ENCODE results near the gene CES1.

The CES1 gene

GRCh38 chr16:55822280-55822810 lies 10.6 kb downstream of the CES1 start:
- H3F3A ChIP-seq (ENCODE audit: insufficient read depth, low read length), result no peaks in the 10 kb centered on the region
- no peaks in the 10 kb centered on the region for H3K9me2 ChIP-seq (ENCODE audit: low read depth, low read length)
- no peak overlapping the region for H3K4me3 ChIP-seq (ENCODE audit: low read depth, low read length, poor library complexity, severe bottlenecking)
- TF ChIP-seq EZH2 (IDR thresholded peaks at IDR 0.05; ENCODE audit: borderline replicate concordance, low read length), result no peak
- TF ChIP-seq, protein P1, sequence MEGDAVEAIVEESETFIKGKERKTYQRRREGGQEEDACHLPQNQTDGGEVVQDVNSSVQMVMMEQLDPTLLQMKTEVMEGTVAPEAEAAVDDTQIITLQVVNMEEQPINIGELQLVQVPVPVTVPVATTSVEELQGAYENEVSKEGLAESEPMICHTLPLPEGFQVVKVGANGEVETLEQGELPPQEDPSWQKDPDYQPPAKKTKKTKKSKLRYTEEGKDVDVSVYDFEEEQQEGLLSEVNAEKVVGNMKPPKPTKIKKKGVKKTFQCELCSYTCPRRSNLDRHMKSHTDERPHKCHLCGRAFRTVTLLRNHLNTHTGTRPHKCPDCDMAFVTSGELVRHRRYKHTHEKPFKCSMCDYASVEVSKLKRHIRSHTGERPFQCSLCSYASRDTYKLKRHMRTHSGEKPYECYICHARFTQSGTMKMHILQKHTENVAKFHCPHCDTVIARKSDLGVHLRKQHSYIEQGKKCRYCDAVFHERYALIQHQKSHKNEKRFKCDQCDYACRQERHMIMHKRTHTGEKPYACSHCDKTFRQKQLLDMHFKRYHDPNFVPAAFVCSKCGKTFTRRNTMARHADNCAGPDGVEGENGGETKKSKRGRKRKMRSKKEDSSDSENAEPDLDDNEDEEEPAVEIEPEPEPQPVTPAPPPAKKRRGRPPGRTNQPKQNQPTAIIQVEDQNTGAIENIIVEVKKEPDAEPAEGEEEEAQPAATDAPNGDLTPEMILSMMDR (IDR thresholded peaks at IDR 0.05; ENCODE audit: low read length), result no peak
- H4K20me1 ChIP-seq (ENCODE audit: insufficient read depth, low read length), result no peaks in the 10 kb centered on the region
- no peak overlapping the region for H3K27ac ChIP-seq (ENCODE audit: low read depth, low read length, poor library complexity, severe bottlenecking)
- no peak overlapping the region for H2AFZ ChIP-seq (ENCODE audit: low read length)
- H3K4me2 ChIP-seq (ENCODE audit: low read length), result no peak overlapping the region
- H3K9ac ChIP-seq (ENCODE audit: low read length), result no peak overlapping the region
- H3K27me3 ChIP-seq (ENCODE audit: insufficient read depth, low read length), result no peaks in the 10 kb centered on the region
- H3K9me3 ChIP-seq (ENCODE audit: low read length), result no peaks in the 10 kb centered on the region
- no peaks in the 10 kb centered on the region for H3K36me3 ChIP-seq (ENCODE audit: insufficient read depth, low read length)
- H3K4me1 ChIP-seq (ENCODE audit: insufficient read depth, low read length, severe bottlenecking), result no peaks in the 10 kb centered on the region
- no peaks in the 10 kb centered on the region for H3K79me2 ChIP-seq (ENCODE audit: insufficient read depth, low read length)

DNA sequence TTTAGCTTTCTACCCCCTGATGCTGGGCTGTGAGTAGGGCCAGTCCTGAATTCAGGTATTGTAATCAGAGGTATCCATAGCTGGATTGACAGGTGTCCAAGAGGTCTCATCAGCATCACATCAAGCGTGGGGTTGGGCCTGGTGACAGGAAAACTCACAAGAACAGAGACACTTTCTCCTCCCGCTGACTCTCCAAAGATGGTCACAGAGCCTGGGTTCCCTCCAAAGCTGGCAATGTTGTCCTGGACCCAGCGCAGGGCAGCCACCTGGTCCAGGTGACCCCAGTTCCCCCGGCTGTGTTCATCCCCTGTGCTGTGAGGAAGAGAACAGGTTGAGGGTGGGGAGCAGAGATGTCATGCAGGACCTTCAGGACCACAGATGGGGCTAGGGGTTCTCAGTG lies 11.7 kb downstream of the CES1 start:
- TF ChIP-seq, protein P1 (IDR thresholded peaks at IDR 0.05; ENCODE audit: low read length), result no peak
- TF ChIP-seq EZH2 (IDR thresholded peaks at IDR 0.05; ENCODE audit: borderline replicate concordance, low read length), result no peak
- no peaks in the 10 kb centered on the region for H3K79me2 ChIP-seq (ENCODE audit: insufficient read depth, low read length)
- H3K4me3 ChIP-seq (ENCODE audit: low read depth, low read length, poor library complexity, severe bottlenecking), result no peak overlapping the region

DNA sequence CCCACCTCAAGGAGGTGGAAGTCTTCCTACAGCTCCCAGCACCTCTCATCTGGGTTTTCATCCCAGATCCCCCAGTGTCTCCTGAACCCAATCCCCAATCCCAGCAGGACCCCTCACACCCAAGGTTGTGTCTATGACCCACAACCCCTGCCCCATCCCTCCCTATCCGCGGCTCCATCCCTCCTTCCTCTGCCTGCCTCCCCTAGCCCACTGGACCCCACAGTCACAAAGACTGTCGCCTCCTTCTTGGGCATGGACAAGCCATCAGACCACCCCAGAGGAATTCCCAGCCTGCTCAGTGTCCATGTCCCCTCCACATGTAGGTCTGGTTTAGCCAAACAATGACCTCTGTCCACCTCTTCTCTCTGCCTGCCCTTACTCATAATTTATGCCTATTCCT lies 12.3 kb downstream of the CES1 start:
- no peaks in the 10 kb centered on the region for H3K9me2 ChIP-seq (ENCODE audit: low read depth, low read length)
- H3K4me1 ChIP-seq (ENCODE audit: insufficient read depth, low read length, severe bottlenecking), result no peaks in the 10 kb centered on the region
- no peak for TF ChIP-seq EZH2 (IDR thresholded peaks at IDR 0.05; ENCODE audit: borderline replicate concordance, low read length)
- TF ChIP-seq, protein P1 (IDR thresholded peaks at IDR 0.05; ENCODE audit: low read length), result no peak
- no peak overlapping the region for H3K4me3 ChIP-seq (ENCODE audit: low read depth, low read length, poor library complexity, severe bottlenecking)
- H4K20me1 ChIP-seq (ENCODE audit: insufficient read depth, low read length), result no peaks in the 10 kb centered on the region
- H3K9me3 ChIP-seq (ENCODE audit: low read length), result no peaks in the 10 kb centered on the region
- H3K79me2 ChIP-seq (ENCODE audit: insufficient read depth, low read length), result no peaks in the 10 kb centered on the region
- H2AFZ ChIP-seq (ENCODE audit: low read length), result no peak overlapping the region
- no peaks in the 10 kb centered on the region for H3K36me3 ChIP-seq (ENCODE audit: insufficient read depth, low read length)
- no peaks in the 10 kb centered on the region for H3K27me3 ChIP-seq (ENCODE audit: insufficient read depth, low read length)
- H3K27ac ChIP-seq (ENCODE audit: low read depth, low read length, poor library complexity, severe bottlenecking), result no peak overlapping the region
- H3K9ac ChIP-seq (ENCODE audit: low read length), result no peak overlapping the region
- no peak overlapping the region for H3K4me2 ChIP-seq (ENCODE audit: low read length)
- no peaks in the 10 kb centered on the region for H3F3A ChIP-seq (ENCODE audit: insufficient read depth, low read length)

More for the DNA sequence above, 11.7 kb downstream of the CES1 start:
- H3F3A ChIP-seq (ENCODE audit: insufficient read depth, low read length), result no peaks in the 10 kb centered on the region
- no peak overlapping the region for H3K9ac ChIP-seq (ENCODE audit: low read length)
- no peak overlapping the region for H3K27ac ChIP-seq (ENCODE audit: low read depth, low read length, poor library complexity, severe bottlenecking)
- H3K27me3 ChIP-seq (ENCODE audit: insufficient read depth, low read length), result no peaks in the 10 kb centered on the region
- H4K20me1 ChIP-seq (ENCODE audit: insufficient read depth, low read length), result no peaks in the 10 kb centered on the region
- H3K9me2 ChIP-seq (ENCODE audit: low read depth, low read length), result no peaks in the 10 kb centered on the region
- H3K4me1 ChIP-seq (ENCODE audit: insufficient read depth, low read length, severe bottlenecking), result no peaks in the 10 kb centered on the region
- H3K36me3 ChIP-seq (ENCODE audit: insufficient read depth, low read length), result no peaks in the 10 kb centered on the region
- H3K9me3 ChIP-seq (ENCODE audit: low read length), result no peaks in the 10 kb centered on the region
- no peak overlapping the region for H3K4me2 ChIP-seq (ENCODE audit: low read length)
- no peak overlapping the region for H2AFZ ChIP-seq (ENCODE audit: low read length)

Data from OCI-LY1 (cell line).